HS-27A (cell line): ENCODE measurements around the gene WFS1.

Experiments used
- DNase-seq: peaks from one replicate; pipeline ENCODE4 v3.0.0-alpha.2; 2012; ENCODE audit warnings: low read depth, missing footprints

Gene WFS1

DNA sequence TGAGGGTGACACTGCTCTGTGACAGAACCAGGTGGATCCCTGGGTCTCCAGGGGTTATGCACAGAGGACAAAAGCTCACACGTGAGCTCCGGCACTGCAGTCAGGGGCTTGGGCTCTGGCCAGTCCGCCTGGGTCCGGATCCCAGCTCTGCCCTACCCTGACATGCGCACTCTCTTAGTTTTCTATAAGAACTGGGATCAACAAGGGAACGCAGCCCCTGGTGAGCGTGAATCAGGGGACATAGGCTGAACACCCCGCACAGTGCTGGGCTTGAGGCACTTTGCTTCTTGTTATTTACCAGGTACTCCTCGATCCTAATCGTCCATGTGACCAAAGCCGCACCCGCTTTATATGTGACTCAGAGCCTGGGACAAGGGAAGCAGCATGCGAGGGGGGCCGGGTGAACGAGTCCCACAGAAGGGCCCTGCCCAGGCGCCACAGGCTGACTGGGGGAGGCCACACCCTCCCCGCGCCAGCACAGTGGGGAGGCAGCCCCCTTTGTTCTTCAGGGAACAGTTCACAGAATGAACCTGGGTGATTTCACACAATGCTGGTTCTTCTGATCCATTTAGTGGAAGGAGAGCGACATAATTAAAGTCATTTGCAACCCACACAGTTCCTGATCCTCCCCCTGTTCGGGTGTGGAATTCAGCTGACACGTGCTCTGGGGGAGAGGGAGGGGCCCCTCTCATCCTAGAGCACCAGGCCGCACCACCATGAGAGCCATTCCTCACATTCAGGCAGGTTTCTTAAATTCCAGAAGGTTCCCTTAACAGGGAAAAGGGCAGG is 55.5 kb downstream of the WFS1 start:
- DNase-seq: no peak

DNA sequence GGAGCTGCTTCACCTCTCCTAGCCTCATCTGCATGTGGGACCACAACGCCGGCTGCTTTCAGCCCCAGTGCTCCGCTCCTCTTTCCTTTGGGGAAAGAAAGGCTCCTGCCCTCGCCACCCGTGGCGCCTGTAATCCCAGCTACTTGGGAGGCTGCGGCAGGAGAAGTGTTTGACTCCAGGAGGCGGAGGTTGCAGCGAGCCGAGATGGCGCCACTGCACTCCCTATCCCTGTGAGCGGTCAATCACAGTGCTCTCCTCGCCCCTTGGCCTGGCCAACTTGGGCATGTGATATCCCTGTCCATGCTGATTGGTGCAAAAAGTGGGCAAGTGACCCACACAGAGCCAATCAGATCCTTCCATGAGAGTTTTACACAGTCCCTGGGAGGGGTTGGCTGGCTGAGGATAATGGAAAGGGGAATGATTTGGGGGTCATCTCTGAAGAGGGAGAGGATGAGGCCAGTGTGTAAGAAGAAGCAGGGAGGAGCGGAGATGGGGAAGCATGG is 56.2 kb downstream of the WFS1 start:
- DNase-seq: no peak

DNA sequence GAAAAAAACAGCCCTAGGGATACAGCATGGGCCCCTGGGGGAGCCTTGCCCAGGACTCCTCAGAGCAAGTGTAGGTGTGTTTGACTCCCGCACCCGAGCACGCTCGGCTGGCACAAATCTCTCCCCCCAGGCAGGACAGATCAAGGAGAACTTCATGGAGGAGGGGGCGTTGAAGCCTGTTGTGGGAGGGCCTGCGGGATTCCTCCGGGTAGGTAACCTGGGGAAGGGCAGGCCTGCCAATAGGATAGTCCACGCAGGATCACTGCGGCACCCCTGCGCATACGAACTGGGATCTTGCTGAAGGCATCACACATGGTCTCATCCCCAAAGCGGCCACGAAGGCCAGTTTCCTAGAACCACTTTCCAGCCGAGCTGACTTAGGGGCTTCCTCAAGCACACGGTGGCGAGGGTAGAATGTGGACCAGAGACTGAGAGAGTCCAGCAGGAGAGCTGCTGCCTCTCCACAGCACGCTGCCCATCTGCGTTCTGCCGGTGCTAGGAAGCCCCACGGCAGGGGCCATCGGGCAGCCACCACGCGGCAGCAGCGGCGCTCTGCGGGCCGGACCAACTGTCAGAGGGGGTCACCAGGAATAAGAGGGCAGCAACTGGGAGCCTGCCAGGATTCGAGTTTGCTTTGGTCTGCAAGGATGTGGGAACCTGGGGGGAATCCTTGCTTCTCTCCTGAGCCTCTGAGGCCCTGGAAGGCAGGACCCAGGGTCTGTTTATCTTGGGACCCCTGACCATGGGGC is 56.8 kb downstream of the WFS1 start:
- no peak for DNase-seq

DNA sequence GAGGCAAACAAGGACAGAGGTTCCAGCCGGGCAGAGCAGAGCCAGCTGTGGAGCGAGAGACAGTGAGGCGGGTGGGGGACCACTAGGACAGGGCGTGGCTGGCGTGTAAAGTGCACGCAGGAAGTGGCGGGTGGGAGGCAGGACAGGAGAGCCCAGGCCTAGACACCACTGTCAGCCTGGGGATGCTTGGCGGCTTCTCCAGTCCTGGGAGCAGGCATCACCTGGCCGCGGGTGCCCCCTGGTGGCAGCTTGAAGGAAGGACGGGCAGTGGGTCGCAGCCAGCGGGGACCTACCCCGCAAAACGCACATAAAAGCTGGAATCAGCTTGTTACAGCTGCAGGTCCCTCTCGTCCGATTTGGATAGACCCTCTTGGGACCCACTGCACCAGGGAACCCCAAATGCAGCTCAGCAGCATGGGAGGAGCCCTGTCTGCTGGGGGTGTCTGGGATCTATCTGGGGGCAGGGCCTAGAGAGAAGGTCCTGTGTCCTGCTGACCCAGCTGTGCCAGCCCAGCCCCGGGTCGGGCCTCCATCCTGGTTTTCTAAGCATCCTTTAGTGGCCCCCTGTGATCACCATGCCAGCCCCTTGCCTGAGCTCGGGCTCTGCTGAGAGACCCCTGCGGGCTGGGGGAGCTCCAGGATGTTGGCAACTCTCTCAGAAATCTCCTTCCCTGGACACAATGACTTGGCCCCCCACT is 57.7 kb downstream of the WFS1 start:
- DNase-seq: no peak

DNA sequence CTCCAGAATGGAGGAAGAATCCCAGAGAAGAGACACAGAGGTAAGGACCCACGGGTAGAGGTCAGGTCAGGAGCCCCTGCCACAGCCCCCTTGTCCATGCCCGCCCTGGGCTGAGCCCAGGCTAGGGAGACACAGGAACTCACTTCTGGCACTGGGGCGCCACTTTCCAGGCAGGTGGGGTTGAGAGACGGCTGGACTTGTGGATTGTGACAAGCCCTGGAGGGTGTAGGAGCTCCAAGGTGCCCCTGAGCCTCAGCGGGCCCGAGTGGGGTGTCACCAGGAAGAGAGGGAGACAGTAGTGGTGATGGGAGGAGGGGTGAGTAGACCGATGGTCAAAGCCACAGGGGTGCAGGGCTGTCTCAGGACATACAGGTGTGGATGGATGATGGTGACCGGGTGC is 58.9 kb downstream of the WFS1 start:
- DNase-seq: no peak

DNA sequence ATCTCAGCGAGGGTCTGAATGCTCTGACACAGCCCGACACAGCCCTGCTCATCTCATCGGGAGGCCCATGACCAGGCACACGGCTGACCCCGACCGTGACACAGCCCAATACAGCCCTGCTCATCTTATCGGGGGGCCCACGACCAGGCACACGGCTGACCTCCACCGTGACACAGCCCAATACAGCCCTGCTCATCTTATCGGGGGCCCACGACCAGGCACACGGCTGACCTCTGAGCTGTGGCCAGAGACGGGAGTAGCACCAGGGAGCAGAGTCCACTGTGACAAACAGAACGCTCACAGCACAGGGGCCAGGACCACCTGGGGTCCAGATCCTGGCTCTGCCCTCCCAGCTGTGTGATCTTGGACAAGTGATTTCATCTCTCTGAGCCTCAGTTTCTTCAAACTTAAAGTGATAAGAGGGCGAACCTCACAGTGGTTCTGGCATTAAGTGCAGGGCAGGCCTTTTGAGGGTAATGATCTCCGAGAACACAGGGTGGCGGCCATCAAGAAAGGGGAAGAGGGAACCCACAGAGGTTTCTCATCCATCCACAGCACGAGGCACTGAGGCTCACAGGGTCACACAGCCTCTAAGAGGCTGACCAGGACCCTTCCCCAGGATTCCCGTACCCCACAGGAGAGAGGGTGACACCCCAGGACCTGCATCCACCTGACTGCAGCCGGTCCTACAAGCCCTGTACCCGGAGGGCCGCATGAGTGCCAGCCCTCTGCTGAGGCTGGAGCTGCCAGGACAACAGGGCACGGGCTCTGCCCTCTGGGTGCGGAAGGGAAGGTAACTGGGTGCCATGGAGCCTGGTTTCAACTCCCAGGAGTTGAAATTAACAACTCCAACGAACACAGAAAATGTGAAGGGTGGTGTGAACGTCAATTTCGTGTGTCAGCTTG is 60.1 kb downstream of the WFS1 start:
- DNase-seq: no peak

DNA sequence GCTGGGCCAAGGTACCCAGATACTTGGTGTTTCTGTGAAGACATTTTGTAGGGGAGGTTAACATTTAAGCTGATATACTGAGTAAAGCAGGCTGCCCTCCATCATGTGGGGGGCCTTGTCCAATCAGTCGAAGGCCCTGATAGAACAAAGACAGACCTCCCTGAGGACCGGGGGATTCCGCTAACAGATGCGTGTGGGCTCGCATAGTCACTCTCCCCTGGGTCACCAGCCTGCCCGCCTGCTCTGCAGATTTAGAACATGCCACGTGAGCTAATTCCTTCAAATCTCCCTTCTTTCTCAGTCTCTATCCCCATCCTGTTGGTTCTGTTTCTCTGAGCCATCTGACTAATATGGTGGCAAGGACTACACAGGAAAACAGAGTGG is 60.7 kb downstream of the WFS1 start:
- no peak for DNase-seq

DNA sequence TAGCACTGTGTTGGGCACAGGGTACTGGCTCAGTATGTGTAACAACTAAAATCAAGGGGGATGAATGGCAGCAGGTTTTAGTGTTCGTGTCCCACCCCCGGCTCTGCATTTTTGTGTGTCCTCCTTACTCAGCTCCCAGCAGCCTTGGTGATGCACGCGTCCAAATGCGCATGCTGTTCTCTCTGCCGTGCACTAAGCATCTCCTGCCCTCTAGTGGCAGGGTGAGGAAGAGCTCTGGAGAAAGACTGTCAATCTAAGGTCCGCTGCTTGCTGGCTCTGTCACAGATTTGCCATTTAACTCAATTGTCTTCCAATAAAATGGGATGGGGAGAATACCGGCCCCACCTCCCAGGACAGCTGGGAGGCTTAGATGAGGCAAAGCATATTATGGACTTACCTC is 61.4 kb downstream of the WFS1 start:
- no peak for DNase-seq

DNA sequence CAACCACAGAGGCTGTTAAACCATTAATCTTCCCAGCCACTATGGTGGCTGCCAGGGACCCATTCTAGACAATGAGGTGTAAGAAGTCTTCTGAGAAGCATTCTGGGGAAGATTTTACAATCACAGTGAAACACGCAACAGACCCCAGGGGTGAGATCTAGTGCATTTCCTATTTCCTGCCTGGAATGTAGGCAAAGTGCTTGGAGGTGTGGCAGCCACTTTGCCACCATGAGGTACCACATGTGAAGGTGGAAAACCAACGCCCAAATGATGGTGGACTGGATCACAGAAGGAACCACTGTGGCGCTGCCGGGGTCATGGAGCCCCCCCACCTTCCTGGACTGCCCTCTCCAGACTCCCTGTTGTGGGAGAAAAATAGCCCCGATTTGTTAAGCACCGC is 61.8 kb downstream of the WFS1 start:
- DNase-seq: no peak

DNA sequence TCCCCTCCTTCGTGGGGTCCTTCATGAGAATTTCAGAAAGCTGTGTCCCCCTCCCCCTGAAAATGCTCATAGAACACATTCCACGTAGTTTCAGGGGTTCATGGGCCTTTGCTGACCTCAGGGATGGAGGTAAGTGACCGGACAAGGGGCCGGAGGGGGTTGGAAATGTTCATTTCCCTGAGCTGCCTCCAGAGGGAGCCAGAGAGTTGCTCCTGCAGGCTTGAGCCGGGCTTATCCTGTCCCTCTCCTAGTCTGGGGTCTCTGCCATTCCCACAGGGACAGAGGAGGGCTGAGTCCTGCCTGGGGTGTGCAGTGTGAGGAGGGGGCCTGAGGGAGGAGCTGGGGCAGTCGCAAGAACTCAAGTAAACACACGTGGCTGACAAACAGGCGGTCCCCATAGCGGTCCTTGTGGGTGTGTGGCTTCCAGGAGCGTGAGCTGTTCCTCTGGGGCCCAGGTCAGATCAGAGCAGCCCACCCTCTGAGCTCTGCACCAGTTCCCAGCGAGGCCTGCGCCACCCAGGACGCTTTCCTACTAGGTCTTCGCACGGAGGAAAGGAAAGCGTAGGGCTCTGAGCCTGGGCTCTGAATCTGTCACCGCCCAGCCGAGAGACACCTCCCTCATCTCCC is 62.5 kb downstream of the WFS1 start:
- DNase-seq: no peak

DNA sequence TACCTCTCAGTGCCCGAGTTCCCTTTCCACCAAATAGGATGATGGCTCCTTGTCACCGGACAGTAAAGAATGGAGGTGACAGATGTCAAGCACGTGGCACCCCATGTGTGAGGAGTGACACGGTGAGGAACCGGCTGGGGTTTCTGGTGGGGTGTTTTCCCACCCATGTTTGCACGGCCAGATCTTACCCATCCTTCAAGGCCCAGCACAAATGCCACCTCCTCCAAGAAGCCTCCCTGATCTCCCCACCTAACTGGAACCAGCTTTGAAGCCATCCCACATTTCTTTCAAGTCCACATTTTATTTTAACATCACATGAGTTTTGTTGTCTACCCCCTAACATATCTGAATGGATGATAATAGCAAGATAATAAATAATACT is 63.0 kb downstream of the WFS1 start:
- DNase-seq: no peak

DNA sequence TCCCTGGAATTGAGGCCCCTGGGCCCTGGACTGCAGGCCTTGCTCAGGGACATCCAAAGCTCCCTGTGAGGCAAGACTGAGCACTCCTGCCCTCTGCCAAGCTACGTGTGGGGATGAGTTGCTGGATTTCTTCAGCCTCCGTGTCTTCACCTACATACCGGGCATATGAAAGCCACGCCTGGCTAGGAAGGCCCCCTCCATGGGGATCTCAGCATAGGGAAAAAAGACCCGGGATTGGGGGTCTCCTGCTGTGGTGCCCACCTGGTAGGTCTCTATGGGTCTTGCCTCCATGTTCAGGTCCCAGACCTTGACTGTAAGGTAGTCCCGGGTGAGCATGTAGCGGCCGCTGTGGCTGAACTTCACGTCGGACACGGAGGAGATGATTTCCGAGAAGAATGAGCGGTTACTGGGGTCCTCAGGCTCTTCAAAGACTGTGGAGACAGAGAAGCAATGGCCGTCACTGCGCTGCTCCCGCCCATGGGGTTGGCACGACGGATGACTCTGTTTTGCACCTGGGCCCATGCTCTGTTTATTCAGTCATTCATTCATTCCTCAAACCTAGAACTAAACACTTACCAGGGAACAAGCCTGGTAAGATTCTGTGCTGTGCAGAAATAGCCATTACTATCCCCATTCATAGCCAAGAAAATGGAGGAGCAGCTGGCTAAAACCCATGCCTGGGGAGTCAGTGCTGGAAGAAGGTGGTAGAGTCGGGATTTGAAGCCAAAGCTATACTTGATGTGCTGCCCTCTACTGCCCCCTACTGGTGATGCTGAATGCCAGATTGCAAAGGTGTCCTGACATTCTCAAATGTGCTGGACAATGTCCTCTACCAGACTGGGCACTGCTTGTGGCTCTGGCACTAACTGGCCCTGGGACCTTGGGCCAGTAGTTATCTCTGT is 63.9 kb downstream of the WFS1 start:
- DNase-seq: no peak

DNA sequence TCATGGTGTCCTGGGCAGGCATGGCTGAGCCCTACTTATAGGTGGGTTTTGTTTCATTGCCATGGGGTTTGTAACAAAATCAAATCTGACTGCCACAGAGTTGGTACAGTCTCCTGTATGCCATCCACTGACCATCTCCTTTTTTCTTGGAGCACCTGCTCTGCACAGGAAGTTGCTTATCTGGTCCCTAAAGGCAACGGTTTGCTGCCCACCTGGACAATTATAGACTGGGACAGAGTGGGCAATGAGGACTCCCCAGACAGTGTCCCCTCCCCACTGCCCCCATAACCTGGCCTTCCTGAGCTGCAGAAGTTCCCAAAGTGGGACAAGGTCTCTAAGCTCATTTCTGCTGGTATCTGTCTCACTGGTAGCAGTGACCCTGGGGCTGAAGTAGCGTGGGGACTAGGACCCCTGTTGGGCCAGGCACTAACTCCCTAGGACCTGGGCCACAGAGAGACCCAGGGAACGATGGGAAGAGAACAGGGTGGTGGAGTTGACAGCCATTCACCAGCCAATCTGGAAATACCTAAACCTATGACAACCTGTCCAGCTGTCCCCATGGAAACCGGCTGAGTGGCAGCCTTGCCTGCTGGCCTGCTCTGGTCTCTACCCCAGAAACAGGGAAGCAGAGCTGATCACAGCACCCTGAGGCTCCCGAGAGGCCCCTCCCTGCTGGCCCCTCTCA is 64.7 kb downstream of the WFS1 start:
- DNase-seq: no peak

DNA sequence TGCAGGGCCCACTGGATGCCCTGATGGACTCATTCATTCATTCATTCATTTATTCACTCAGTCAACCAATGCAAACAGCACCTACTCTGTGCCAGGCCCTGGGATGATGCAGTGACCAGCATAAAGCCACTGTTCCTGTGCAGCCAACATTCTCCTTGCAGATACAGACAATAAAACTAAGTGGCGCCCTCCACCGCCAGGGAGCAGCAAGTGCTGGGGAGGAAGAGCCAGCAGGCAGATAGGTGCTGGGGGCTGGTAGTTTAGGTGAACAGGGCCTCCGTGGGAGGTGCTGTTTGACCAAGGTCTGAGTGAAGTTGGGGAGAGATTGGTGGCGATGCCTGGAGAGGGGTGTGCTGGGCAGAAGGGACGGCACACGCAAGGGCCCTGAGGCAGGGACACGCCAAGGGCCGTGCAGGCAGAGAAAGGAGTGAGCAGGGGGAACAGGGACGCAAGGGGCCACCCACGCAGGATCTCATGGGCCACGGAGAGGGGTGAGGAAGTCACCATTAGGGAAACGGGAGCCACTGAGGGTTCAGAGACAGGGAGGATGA is 65.5 kb downstream of the WFS1 start:
- DNase-seq: no peak

DNA sequence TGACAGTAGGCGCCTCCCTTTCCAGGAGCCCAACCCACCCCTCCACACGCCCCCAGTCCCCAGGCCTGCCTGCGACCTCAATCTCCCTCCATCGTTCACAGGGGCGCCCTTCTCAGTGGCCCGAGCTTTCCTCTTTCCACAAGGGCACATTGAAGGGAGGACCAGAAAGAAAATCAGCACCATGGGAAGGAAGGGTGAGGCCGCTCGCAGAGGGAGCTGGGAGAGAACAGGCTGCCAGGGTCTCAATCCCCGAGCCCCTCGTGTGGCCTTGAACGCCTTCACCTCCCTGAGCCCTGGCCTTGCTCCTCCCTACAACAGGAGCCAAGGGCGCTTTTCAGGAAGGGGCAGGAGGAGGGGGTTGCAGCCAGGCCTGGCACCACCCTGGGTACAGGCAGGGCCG is 66.5 kb downstream of the WFS1 start:
- DNase-seq: no peak

DNA sequence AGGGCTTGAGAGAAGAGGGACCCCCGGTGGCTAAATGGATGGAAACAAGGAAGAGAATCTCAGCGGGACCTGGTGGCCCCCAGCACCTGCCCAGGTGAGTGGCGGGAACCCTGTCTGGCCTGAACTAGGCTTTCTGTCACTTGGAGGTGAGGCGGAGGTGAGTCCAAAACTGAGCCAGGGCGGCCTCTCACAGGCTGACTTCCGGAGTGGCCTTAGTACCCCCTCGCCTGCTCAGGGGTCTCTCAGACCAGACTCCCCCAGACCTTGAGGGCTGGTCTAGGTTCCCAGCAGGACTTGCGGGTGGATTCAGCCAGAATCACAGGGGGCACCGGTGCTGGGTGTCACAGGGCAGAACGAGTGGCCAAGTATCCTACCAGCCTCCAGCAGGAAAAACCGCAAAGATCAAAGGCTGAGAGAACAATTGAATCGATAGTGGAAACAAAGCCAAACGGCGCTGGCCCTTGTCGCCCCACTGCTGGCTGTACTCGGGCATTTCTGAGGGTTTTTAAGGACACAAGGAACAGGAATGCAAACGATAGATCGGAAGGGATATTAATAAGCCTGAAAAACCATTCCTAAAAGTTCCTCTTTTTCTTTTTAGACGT is 67.8 kb downstream of the WFS1 start:
- DNase-seq: no peak

DNA sequence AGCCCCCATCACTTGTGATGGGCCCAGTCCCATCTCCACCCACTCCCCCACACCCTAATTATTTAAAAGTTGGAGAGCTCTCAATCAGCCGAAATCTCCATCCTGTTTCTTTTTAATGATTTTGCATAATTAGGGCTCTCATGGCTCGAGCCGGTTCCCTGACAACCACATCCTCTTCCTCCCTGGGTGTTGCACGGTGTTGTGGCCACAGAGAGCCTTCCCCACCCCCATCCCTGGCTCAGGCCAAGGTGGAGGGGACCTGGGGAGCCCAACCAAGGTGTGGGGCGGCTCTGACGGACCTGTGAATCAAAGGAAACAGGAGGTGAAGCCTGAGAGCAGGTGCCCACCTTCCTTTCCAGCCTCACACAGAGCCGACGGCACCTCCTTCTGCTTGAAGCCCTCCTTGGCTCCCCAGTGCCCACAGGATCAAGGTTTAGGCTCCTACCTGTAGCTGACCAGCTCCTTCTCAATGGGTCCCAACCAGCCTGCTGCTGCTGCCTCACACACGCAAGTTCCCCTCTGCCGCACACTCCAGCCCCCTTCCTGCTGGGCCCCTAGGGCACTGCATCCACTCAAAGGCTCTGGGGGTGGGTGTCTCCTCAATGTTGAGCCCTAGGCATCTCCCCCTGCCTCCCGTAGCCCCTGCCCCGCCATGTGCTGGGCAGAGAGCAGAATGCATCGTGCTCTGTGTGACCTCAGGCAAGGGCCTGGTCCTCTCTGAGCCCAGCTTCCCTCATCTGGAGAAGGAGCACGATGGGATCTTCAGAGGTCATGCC is 68.7 kb downstream of the WFS1 start:
- DNase-seq: no peak
